ENCODE measurements around the gene SPAG6.

DNA sequence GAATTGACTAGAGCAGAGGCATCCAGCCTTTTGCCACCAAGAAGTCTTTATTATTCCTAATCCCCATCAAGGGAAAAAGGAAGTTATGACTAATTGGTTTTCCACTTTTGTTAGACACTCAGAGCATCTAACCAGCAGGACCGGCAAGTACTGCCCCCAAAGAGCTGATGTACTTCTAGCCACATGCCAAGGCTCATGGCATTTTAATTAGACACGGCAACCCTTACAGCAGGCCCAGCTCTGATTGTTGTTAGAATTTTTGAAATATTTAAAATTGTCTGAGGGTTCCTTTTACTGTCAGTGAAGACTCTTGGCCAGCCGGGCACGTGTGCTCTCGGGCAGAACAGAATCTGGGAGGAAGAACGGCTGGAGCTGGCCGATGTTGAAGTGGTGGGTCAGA, 114.8 kb downstream of the SPAG6 start:
- TF ChIP-seq POLR2A (IDR thresholded peaks at IDR 0.05) (no peak), CTCF (IDR thresholded peaks at IDR 0.05) (no peak)

Data from uterus (tissue), 2 donors.